Measurements from ENCODE around the gene TOP2B. TPM values are rescaled to one million over a fixed set of nuclear protein-coding genes. Genes with fewer than 3 reads are reported as not detected.

TOP2B gene
- polyA plus RNA-seq, 1 of the 3 experiments (the other 2 are of a cell fraction) = 20.4 TPM

DNA sequence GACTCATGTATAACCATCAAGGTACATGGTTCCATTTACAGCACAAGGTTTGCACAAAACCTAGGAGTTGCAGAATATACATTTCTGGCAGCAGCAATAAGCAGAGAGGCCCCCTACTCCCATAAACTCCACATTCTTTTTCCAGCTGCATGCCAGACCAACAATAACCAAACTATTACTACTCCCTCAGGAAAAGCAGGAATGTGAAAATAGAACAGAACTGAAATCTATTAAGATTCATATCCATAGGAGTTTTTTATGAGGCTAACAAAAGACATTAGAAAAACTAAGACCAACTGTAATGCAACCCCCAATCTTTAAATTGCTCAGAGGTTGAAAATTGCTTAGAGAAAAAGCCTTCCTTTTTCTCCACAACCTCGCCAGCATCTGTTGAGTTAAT is 27.6 kb upstream of the TOP2B start:
- WGBS (ENCODE audit: low lambda C conversion rate) = 56% methylated on average over 1 of the region's 1 CpG
- H2AFZ ChIP-seq (ENCODE audit: low read depth) = no peak overlapping the region
- H3K27ac ChIP-seq (ENCODE audit: low read depth in 2 of 2, low read length in 1 of 2) = no peak overlapping the region
- H3K9me2 ChIP-seq = no peaks in the 10 kb centered on the region
- no peaks in the 10 kb centered on the region for H4K20me1 ChIP-seq (ENCODE audit: insufficient read depth)
- TF ChIP-seq TCF12 (IDR thresholded peaks at IDR 0.05) (no peak), EP300 (IDR thresholded peaks at IDR 0.05; ENCODE audit: borderline replicate concordance in 1 of 2, low read depth in 1 of 2, low read length in 1 of 2) (no peak), RFX5 (IDR thresholded peaks at IDR 0.05; ENCODE audit: low read length) (no peak), NRF1 (IDR thresholded peaks at IDR 0.05; ENCODE audit: low read depth, low read length) (no peak), MXI1 (IDR thresholded peaks at IDR 0.05; ENCODE audit: low read depth, low read length) (no peak)
- TF ChIP-seq, protein P1, sequence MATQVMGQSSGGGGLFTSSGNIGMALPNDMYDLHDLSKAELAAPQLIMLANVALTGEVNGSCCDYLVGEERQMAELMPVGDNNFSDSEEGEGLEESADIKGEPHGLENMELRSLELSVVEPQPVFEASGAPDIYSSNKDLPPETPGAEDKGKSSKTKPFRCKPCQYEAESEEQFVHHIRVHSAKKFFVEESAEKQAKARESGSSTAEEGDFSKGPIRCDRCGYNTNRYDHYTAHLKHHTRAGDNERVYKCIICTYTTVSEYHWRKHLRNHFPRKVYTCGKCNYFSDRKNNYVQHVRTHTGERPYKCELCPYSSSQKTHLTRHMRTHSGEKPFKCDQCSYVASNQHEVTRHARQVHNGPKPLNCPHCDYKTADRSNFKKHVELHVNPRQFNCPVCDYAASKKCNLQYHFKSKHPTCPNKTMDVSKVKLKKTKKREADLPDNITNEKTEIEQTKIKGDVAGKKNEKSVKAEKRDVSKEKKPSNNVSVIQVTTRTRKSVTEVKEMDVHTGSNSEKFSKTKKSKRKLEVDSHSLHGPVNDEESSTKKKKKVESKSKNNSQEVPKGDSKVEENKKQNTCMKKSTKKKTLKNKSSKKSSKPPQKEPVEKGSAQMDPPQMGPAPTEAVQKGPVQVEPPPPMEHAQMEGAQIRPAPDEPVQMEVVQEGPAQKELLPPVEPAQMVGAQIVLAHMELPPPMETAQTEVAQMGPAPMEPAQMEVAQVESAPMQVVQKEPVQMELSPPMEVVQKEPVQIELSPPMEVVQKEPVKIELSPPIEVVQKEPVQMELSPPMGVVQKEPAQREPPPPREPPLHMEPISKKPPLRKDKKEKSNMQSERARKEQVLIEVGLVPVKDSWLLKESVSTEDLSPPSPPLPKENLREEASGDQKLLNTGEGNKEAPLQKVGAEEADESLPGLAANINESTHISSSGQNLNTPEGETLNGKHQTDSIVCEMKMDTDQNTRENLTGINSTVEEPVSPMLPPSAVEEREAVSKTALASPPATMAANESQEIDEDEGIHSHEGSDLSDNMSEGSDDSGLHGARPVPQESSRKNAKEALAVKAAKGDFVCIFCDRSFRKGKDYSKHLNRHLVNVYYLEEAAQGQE (IDR thresholded peaks at IDR 0.05; ENCODE audit: low read depth, low read length) = no peak
- TF ChIP-seq, protein P2, sequence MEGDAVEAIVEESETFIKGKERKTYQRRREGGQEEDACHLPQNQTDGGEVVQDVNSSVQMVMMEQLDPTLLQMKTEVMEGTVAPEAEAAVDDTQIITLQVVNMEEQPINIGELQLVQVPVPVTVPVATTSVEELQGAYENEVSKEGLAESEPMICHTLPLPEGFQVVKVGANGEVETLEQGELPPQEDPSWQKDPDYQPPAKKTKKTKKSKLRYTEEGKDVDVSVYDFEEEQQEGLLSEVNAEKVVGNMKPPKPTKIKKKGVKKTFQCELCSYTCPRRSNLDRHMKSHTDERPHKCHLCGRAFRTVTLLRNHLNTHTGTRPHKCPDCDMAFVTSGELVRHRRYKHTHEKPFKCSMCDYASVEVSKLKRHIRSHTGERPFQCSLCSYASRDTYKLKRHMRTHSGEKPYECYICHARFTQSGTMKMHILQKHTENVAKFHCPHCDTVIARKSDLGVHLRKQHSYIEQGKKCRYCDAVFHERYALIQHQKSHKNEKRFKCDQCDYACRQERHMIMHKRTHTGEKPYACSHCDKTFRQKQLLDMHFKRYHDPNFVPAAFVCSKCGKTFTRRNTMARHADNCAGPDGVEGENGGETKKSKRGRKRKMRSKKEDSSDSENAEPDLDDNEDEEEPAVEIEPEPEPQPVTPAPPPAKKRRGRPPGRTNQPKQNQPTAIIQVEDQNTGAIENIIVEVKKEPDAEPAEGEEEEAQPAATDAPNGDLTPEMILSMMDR (IDR thresholded peaks at IDR 0.05) = no peak
- TF ChIP-seq, protein P3, sequence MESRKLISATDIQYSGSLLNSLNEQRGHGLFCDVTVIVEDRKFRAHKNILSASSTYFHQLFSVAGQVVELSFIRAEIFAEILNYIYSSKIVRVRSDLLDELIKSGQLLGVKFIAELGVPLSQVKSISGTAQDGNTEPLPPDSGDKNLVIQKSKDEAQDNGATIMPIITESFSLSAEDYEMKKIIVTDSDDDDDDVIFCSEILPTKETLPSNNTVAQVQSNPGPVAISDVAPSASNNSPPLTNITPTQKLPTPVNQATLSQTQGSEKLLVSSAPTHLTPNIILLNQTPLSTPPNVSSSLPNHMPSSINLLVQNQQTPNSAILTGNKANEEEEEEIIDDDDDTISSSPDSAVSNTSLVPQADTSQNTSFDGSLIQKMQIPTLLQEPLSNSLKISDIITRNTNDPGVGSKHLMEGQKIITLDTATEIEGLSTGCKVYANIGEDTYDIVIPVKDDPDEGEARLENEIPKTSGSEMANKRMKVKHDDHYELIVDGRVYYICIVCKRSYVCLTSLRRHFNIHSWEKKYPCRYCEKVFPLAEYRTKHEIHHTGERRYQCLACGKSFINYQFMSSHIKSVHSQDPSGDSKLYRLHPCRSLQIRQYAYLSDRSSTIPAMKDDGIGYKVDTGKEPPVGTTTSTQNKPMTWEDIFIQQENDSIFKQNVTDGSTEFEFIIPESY (IDR thresholded peaks at IDR 0.05; ENCODE audit: borderline replicate concordance, low read depth) = no peak
- H3K36me3 ChIP-seq (replicated peaks in 1 of 2; ENCODE audit: control insufficient read depth in 1 of 2, insufficient read depth in 2 of 2, low read length in 1 of 2) = no peaks in the 10 kb centered on the region
- H3K9me3 ChIP-seq = no peaks in the 10 kb centered on the region
- H3K4me2 ChIP-seq = no peak overlapping the region
- no peak overlapping the region for H3K9ac ChIP-seq
- no peak overlapping the region for H3K4me3 ChIP-seq (ENCODE audit: low read depth in 2 of 2, low read length in 1 of 2)
- POLR2A ChIA-PET = no interaction called here
- no peak for DNase-seq
- H3K4me1 ChIP-seq (ENCODE audit: control insufficient read depth in 1 of 2, insufficient read depth in 2 of 2, low read depth in 1 of 2, low read length in 1 of 2) = no peaks in the 10 kb centered on the region
- H3F3A ChIP-seq (replicated peaks; ENCODE audit: insufficient read depth) = no peaks in the 10 kb centered on the region
- CTCF ChIA-PET = no interaction called here
- H3K79me2 ChIP-seq (ENCODE audit: insufficient read depth) = no peaks in the 10 kb centered on the region
- H3K27me3 ChIP-seq (ENCODE audit: insufficient read depth) = no peaks in the 10 kb centered on the region

Measured in SK-N-SH (cell line).